Measurements from ENCODE around the gene SEC14L3. TPM values are rescaled to one million over a fixed set of nuclear protein-coding genes. Genes with fewer than 3 reads are reported as not detected.

Gene SEC14L3
- total and polyA plus RNA-seq, 2 of the 13 experiments (the other 11 are each of a cell fraction or from before 2014, with no cell fraction given): not detected

- no peak for TF ChIP-seq ZNF20 (CRISPR knock-in tag; IDR thresholded peaks at IDR 0.05)
- TF ChIP-seq TFAP4 (IDR thresholded peaks at IDR 0.05; ENCODE audit: borderline replicate concordance, low read depth): peak; percentile 28; the same call in 1 of the 2 replicates
- no peak for TF ChIP-seq SMC3 (IDR thresholded peaks at IDR 0.05; ENCODE audit: low read length)
- no peak for TF ChIP-seq AKNA (CRISPR knock-in tag; IDR thresholded peaks at IDR 0.05; ENCODE audit: borderline replicate concordance)
- TF ChIP-seq RXRB (CRISPR knock-in tag; IDR thresholded peaks at IDR 0.05; ENCODE audit: borderline replicate concordance): peak; percentile 11; the same call in 1 of the 2 replicates
- TF ChIP-seq YEATS4 (CRISPR knock-in tag; IDR thresholded peaks at IDR 0.05; ENCODE audit: borderline replicate concordance): no peak; the same call in 1 of the 2 replicates
- no peak for TF ChIP-seq HOXA7 (CRISPR knock-in tag; IDR thresholded peaks at IDR 0.05)
- TF ChIP-seq ZNF589 (CRISPR knock-in tag; conservative IDR thresholded peaks at IDR 0.05): no peak
- 0 out of 2 replicates have a peak, but pooled peaks have one; percentile 15 for TF ChIP-seq IRF9 (CRISPR knock-in tag; IDR thresholded peaks at IDR 0.05; ENCODE audit: borderline replicate concordance)
- no peak for TF ChIP-seq PAF1 (CRISPR knock-in tag; IDR thresholded peaks at IDR 0.05)
- no peak for TF ChIP-seq NFRKB (IDR thresholded peaks at IDR 0.05)
- TF ChIP-seq ZIK1 (CRISPR knock-in tag; IDR thresholded peaks at IDR 0.05; ENCODE audit: borderline replicate concordance, low read depth): no peak
- no peak for TF ChIP-seq TP53 (CRISPR knock-in tag; conservative IDR thresholded peaks at IDR 0.05)
- TF ChIP-seq ZBTB20 (CRISPR knock-in tag; IDR thresholded peaks at IDR 0.05; ENCODE audit: borderline replicate concordance, low read depth): no peak
- TF ChIP-seq ZNF367 (CRISPR knock-in tag; IDR thresholded peaks at IDR 0.05; ENCODE audit: borderline replicate concordance): no peak
- TF ChIP-seq ZNF282 (IDR thresholded peaks at IDR 0.05; ENCODE audit: partially characterized antibody): no peak
- no peak for TF ChIP-seq ZNF800 (CRISPR knock-in tag; IDR thresholded peaks at IDR 0.05)
- TF ChIP-seq ATF4 (CRISPR knock-in tag; IDR thresholded peaks at IDR 0.05): no peak
- TF ChIP-seq CENPX (CRISPR knock-in tag; IDR thresholded peaks at IDR 0.05): no peak
- no peak for TF ChIP-seq MIXL1 (CRISPR knock-in tag; IDR thresholded peaks at IDR 0.05)
- TF ChIP-seq RXRA (CRISPR knock-in tag; IDR thresholded peaks at IDR 0.05): no peak
Measured at GRCh38 chr22:30425616-30426387, 46.0 kb downstream of the SEC14L3 start, which contains the start of gene MTFP1 (continued).

Data from HepG2 (cell line).